T-helper 17 cell (primary cell): ENCODE data around the gene OR1J2. TPM values are rescaled to one million over a fixed set of nuclear protein-coding genes. Genes with fewer than 3 reads are reported as not detected.
"Not testable (repeated sequence)": the region's sequence is repeated elsewhere in the genome, so short reads cannot be mapped to it uniquely, and the experiment has no call there.

Experiments
- ATAC-seq: fragments of 150-1000 bp; cut with Tn5 transposase; 2 replicates; pipeline ENCODE4 v1.10.0; 2021; ENCODE audit warnings: mild to moderate bottlenecking, moderate library complexity
- DNase-seq, 3 donors: peaks; one replicate each; pipeline versions ENCODE4 v3.0.0 to v3.0.0-alpha.2; 2020 to 2021
- H3K9me3 ChIP-seq: one replicate; pipeline ENCODE4 v1.7.0; 2013; ENCODE audit warnings: low read length, mild to moderate bottlenecking; ENCODE audit not compliant: control insufficient read depth, poor library complexity, severe bottlenecking
- H3K27ac Mint-ChIP-seq: one replicate; pipeline ENCODE4 v1.8.0; 2022; ENCODE audit warnings: mild to moderate bottlenecking, moderate library complexity, mixed read lengths
- H3K27me3 Mint-ChIP-seq: one replicate; pipeline ENCODE4 v1.8.0; 2022; ENCODE audit warnings: mixed read lengths
- H3K36me3 Mint-ChIP-seq: one replicate; pipeline ENCODE4 v1.8.0; 2022; ENCODE audit warnings: low read depth, mixed read lengths
- H3K4me1 Mint-ChIP-seq: one replicate; pipeline ENCODE4 v1.8.0; 2022; ENCODE audit warnings: mild to moderate bottlenecking, mixed read lengths
- H3K4me3 Mint-ChIP-seq: one replicate; pipeline ENCODE4 v1.8.0; 2022; ENCODE audit warnings: mild to moderate bottlenecking, moderate library complexity, mixed read lengths
- total RNA-seq, 4 donors: library from RNA in 2 of 4; stranded (reverse) in 2 of 4; gene quantifications; one replicate each; pipeline ENCODE4 v1.2.3 and lab custom pipeline; 2022 to 2026

Gene OR1J2
- total RNA-seq, 2 donors from 2014 or later, result 0.30 to 0.37 TPM

- Mint-ChIP-seq H3K27ac (no peak within 1 kb of the TSS), H3K36me3 (no peaks in the 10 kb centered on the region), H3K27me3 (peaks cover 8% of the 10 kb centered on the region), H3K4me1 (no peaks in the 10 kb centered on the region), H3K4me3 (no peak within 1 kb of the TSS)
- H3K9me3 ChIP-seq, result no peaks in the 10 kb centered on the region
- DNase-seq (no peak), ATAC-seq (no peak)
Observed at GRCh38 chr9:122518841-122519240, 8.2 kb downstream of the OR1J2 start, which contains the start of gene OR1J4. Gene OR1J4 (plus strand): TSS chr9:122519141. CDS start chr9:122519141, 0 bp downstream.

DNA sequence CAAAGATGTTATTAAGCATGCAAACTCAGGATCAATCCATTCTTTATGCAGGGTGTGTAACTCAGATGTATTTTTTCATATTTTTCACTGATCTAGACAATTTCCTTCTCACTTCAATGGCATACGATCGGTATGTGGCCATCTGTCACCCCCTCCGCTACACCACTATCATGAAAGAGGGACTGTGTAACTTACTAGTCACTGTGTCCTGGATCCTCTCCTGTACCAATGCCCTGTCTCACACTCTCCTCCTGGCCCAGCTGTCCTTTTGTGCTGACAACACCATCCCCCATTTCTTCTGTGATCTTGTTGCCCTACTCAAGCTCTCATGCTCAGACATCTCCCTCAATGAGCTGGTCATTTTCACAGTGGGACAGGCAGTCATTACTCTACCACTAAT is 8.8 kb downstream of the OR1J2 start:
- Mint-ChIP-seq H3K27ac (no peak overlapping the region), H3K4me1 (no peaks in the 10 kb centered on the region), H3K27me3 (peaks cover 8% of the 10 kb centered on the region), H3K36me3 (no peaks in the 10 kb centered on the region), H3K4me3 (no peak overlapping the region)
- H3K9me3 ChIP-seq, result no peaks in the 10 kb centered on the region
- no peak for ATAC-seq
- DNase-seq, result no peak

DNA sequence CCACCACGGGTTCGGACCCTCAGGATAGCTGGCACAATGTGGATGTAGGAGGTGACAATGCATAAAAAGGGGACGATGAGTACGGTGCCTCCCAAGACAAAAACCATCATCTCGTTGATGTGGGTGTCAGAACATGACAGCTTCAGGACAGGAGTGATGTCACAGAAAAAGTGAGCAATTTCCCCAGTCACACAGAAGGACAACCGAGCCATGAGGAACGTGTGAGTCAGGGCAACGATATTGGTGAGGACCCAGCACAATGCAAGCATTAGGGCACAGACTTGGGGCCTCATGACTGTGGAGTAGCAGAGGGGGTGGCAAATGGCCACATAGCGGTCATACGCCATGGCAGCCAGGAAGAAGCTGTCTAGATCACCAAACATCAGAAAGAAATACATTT is 16.0 kb downstream of the OR1J2 start:
- no peak overlapping the region for H3K4me3 Mint-ChIP-seq
- no peaks in the 10 kb centered on the region for H3K9me3 ChIP-seq
- no peak overlapping the region for H3K27ac Mint-ChIP-seq
- no peaks in the 10 kb centered on the region for H3K4me1 Mint-ChIP-seq
- ATAC-seq (no peak), DNase-seq (no peak)
- H3K27me3 Mint-ChIP-seq, result no peaks in the 10 kb centered on the region
- no peaks in the 10 kb centered on the region for H3K36me3 Mint-ChIP-seq

DNA sequence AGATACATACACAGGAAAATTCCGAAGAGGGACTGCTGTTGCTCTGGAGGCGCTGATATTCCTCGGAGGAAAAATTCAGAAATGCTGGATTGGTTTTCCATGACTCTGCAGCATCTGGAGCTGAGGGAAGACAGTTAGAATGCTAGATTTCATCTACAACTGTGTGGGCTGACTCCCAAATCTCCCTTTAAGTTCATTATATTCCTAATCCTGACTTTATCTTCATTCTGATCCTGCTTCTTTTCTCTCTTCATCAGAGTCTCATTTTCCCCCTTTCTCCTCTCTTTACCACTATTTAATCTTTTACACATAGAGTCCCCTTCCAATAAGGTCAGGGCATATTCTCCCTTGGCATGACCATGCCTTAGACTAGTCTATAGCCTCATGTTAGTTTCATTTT is 16.6 kb downstream of the OR1J2 start, which contains the start of gene OR1N1:
OR1N1 (minus strand) TSS at position 101 of the 400 bp plus-strand sequence; CDS start at position 101, 0 bp downstream.
- ATAC-seq (no peak), DNase-seq (no peak)
- Mint-ChIP-seq H3K36me3 (no peaks in the 10 kb centered on the region), H3K4me3 (no peak within 1 kb of the TSS), H3K27me3 (no peaks in the 10 kb centered on the region), H3K27ac (no peak within 1 kb of the TSS), H3K4me1 (no peaks in the 10 kb centered on the region)
- H3K9me3 ChIP-seq, result no peaks in the 10 kb centered on the region

GRCh38 chr9:122531157-122531556 is 20.6 kb downstream of the OR1J2 start:
- H3K4me1 Mint-ChIP-seq, H3K4me3 Mint-ChIP-seq, ATAC-seq, H3K36me3 Mint-ChIP-seq, H3K27me3 Mint-ChIP-seq, DNase-seq, H3K27ac Mint-ChIP-seq, H3K9me3 ChIP-seq: not testable (repeated sequence)

- no peak overlapping the region for H3K27ac Mint-ChIP-seq
- H3K27me3 Mint-ChIP-seq, result peaks cover 6% of the 10 kb centered on the region
- no peaks in the 10 kb centered on the region for H3K36me3 Mint-ChIP-seq
- no peak for DNase-seq
- H3K9me3 ChIP-seq, result no peaks in the 10 kb centered on the region
- no peak for ATAC-seq
- no peak overlapping the region for H3K4me3 Mint-ChIP-seq
- peaks cover 6% of the 10 kb centered on the region for H3K4me1 Mint-ChIP-seq
Observed at GRCh38 chr9:122536134-122536533, 25.5 kb downstream of the OR1J2 start.

GRCh38 chr9:122537066-122537465 is 26.5 kb downstream of the OR1J2 start:
- H3K27me3 Mint-ChIP-seq, result peaks cover 14% of the 10 kb centered on the region
- H3K9me3 ChIP-seq, ATAC-seq, H3K4me1 Mint-ChIP-seq, DNase-seq, H3K27ac Mint-ChIP-seq, H3K4me3 Mint-ChIP-seq, H3K36me3 Mint-ChIP-seq: not testable (repeated sequence)

DNA sequence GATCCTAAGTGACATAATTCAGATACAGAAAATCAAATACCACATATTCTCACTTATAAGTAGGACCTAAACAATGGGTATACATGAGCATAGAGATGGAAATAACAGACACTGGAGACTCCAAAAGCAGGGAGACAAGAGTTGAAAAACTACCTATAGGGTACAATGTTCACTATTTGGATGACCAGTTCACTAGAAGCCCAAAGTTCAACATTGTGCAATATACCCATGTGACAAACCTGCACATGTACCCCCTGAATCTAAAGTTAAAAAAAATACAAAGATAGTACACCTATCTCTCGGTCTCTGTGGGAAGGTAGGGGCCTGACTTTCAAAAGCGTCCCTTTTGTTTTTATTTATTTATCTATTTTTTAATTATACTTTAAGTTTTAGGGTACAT is 28.2 kb downstream of the OR1J2 start:
- Mint-ChIP-seq H3K4me1 (peaks cover 6% of the 10 kb centered on the region), H3K27me3 (peaks cover 11% of the 10 kb centered on the region), H3K4me3 (no peak overlapping the region), H3K36me3 (no peaks in the 10 kb centered on the region), H3K27ac (no peak overlapping the region)
- no peak for ATAC-seq
- H3K9me3 ChIP-seq, result no peaks in the 10 kb centered on the region
- no peak for DNase-seq

DNA sequence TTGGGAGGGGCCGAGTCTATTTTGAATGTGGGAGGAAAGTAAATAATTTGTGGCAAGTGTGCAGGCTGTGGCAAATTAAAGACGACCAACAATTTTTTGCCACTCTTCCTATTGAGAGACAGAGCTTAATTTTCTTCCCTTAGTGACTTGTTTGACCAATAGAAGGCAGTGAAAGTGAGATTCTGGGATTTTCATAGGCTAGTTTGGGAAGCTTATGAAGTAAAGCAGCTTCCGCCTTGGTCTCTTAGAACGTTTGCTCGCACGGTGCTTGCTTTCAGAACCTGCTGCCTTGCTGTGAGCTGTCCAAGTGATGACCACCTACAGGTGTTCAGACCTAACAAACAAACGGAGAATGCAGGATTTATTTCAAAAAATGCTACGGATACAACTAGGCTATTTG is 35.6 kb downstream of the OR1J2 start:
- Mint-ChIP-seq H3K27me3 (peaks cover 9% of the 10 kb centered on the region), H3K36me3 (peaks cover 2% of the 10 kb centered on the region), H3K27ac (no peak overlapping the region), H3K4me3 (no peak overlapping the region), H3K4me1 (no peaks in the 10 kb centered on the region)
- H3K9me3 ChIP-seq, result no peaks in the 10 kb centered on the region
- DNase-seq (no peak), ATAC-seq (no peak)

GRCh38 chr9:122551371-122551770 is 40.8 kb downstream of the OR1J2 start:
- no peaks in the 10 kb centered on the region for H3K9me3 ChIP-seq
- no peak for ATAC-seq
- peaks cover 6% of the 10 kb centered on the region for H3K36me3 Mint-ChIP-seq
- no peak overlapping the region for H3K27ac Mint-ChIP-seq
- DNase-seq, result no peak
- no peak overlapping the region for H3K4me3 Mint-ChIP-seq
- peaks cover 11% of the 10 kb centered on the region for H3K27me3 Mint-ChIP-seq
- H3K4me1 Mint-ChIP-seq, result no peaks in the 10 kb centered on the region

GRCh38 chr9:122552812-122553211 is 42.2 kb downstream of the OR1J2 start, which contains the start of gene OR1N2:
Gene OR1N2 (plus strand): TSS chr9:122553112. CDS start chr9:122553212, 100 bp downstream.
- H3K4me3 Mint-ChIP-seq, result no peak within 1 kb of the TSS
- H3K27me3 Mint-ChIP-seq, result peaks cover 11% of the 10 kb centered on the region

More at GRCh38 chr9:122552812-122553211, 42.2 kb downstream of the OR1J2 start, which contains the start of gene OR1N2:
- Mint-ChIP-seq H3K27ac (no peak within 1 kb of the TSS), H3K36me3 (peaks cover 6% of the 10 kb centered on the region), H3K4me1 (no peaks in the 10 kb centered on the region)
- ATAC-seq (no peak), DNase-seq (no peak)
- no peaks in the 10 kb centered on the region for H3K9me3 ChIP-seq

Other genes starting within 250 kb of the OR1J2 start
- 10 to 100 TPM; 19.1 to 25.9 TPM for gene RBM18, start 246.0 kb upstream of the OR1J2 start, total RNA-seq
- gene MRRF, start 245.9 kb upstream of the OR1J2 start, total RNA-seq, result 10 to 100 TPM; 24.8 to 25.4 TPM
- 100 to 1,000 TPM in 1 of 2 donors, 1 to 10 TPM in 1; 3.0 to 123 TPM for gene PTGS1, start 139.8 kb upstream of the OR1J2 start, total RNA-seq
- not detected for gene OR1J1, start 32.9 kb upstream of the OR1J2 start, total RNA-seq
- gene OR1J4, start 8.3 kb downstream of the OR1J2 start, total RNA-seq, result under 1 TPM; 0.40 to 0.50 TPM
- gene OR1N1, start 16.5 kb downstream of the OR1J2 start, total RNA-seq, result not detected
- gene OR1N2, start 42.3 kb downstream of the OR1J2 start, total RNA-seq, result 1 to 10 TPM in 1 of 2 donors, under 1 TPM in 1; 0.31 to 1.2 TPM
- not detected for gene OR1L8, start 72.6 kb downstream of the OR1J2 start, total RNA-seq
- gene OR1Q1, start 103.9 kb downstream of the OR1J2 start, total RNA-seq, result under 1 TPM; 0.40 to 0.96 TPM
- not detected for gene OR1B1, start 146.8 kb downstream of the OR1J2 start, total RNA-seq
- not detected for gene OR1L1, start 150.9 kb downstream of the OR1J2 start, total RNA-seq
- not detected for gene OR1L3, start 164.3 kb downstream of the OR1J2 start, total RNA-seq
- not detected for gene OR1L4, start 213.2 kb downstream of the OR1J2 start, total RNA-seq
- gene OR1L6, start 231.5 kb downstream of the OR1J2 start, total RNA-seq, result not detected